ENCODE measurements around the gene OR10H1.
"Not testable (repeated sequence)": the region's sequence is repeated elsewhere in the genome, so short reads cannot be mapped to it uniquely, and the experiment has no call there.

The OR10H1 gene

GRCh38 chr19:15837221-15837731 lies 21.8 kb upstream of the OR10H1 start:
- CTCF ChIA-PET, result no interaction called here
- POLR2A ChIA-PET, result no interaction called here

DNA sequence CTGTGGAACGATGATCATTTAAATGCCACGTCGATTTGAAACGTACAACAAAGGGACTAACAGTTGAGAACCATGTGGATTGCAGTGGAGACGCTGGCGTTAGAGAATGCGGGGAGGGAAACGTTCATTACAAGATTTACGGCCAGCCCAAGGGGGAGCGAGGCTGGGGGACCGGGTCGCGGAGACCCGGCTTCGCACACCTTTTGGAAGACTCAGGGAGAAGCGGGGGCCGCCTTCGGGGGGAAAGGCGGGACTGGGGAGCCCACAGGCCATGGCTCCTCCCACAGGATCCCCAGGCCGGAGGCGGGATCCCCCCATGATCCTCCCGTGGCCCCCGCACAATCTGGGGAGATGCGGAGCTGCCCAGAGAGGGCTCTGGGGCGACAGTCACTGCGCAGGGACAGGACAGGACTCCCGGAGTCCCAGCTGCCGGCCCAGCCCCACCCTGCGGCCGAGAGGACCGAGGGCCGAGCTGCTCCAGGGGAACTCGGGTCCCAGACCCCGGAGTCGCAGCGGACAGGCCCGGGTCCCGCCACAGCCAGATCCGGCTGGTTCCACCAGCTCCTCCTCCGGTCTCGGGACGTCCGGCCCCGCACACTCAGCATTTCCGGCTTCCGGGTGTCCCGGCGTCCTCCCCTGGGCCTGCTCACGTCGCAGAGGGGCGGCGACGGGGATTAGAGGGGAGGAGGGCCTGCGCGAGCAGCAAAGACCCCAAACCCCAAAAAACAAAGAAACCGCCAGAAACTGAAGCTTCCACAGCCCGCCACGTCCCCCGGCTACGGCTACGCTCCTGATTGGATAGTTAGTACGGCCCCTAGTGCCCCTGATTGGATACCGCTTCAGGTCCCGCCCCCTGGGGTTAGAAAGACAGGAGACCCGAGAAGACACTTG lies 21.1 kb upstream of the OR10H1 start:
- CTCF ChIA-PET, result no interaction called here
- DNase-seq (ENCODE audit: extremely low spot score), result peak; percentile 94
- TF ChIP-seq, protein P1, sequence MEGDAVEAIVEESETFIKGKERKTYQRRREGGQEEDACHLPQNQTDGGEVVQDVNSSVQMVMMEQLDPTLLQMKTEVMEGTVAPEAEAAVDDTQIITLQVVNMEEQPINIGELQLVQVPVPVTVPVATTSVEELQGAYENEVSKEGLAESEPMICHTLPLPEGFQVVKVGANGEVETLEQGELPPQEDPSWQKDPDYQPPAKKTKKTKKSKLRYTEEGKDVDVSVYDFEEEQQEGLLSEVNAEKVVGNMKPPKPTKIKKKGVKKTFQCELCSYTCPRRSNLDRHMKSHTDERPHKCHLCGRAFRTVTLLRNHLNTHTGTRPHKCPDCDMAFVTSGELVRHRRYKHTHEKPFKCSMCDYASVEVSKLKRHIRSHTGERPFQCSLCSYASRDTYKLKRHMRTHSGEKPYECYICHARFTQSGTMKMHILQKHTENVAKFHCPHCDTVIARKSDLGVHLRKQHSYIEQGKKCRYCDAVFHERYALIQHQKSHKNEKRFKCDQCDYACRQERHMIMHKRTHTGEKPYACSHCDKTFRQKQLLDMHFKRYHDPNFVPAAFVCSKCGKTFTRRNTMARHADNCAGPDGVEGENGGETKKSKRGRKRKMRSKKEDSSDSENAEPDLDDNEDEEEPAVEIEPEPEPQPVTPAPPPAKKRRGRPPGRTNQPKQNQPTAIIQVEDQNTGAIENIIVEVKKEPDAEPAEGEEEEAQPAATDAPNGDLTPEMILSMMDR (IDR thresholded peaks at IDR 0.05; ENCODE audit: control extremely low read depth, extremely low read depth, low read depth, missing control alignments), result no peak
- POLR2A ChIA-PET, result no interaction called here

More at GRCh38 chr19:15837221-15837731, 21.8 kb upstream of the OR10H1 start:
- TF ChIP-seq, protein P1 (IDR thresholded peaks at IDR 0.05; ENCODE audit: control extremely low read depth, extremely low read depth, low read depth, missing control alignments), result no peak
- no peak for DNase-seq (ENCODE audit: extremely low spot score)

DNA sequence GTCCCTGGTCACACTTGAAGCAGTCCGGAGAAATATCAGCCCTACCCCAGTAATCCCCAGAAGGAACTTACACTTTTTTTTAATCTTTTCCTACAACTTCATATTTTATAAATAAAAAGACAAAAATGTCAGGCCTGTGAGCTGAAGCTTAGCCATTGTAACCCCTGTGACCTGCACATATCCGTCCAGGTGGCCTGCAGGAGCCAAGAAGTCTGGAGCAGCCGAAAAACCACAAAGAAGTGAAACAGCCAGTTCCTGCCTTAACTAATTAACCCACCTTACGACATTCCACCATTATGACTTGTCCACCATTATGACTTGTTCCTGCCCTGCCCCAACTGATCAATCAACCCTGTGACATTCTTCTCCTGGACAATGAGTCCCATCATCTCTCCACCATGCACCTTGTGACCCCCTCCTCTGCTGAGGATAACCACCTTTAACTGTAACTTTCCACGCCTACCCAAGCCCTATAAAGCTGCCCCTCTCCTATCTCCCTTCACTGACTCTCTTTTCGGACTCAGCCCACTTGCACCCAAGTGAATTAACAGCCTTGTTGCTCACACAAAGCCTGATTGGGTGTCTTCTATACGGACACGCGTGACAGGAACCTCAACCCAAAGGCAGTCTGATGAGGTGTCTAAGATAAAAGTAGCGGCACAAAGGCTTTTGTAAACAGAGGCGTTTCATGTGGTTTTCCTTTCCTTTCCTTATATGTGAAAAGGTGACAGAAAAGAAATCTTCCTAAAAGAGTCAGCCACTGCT lies 20.3 kb upstream of the OR10H1 start:
- POLR2A ChIA-PET; DNase-seq (ENCODE audit: extremely low spot score): not testable (repeated sequence)
- CTCF ChIA-PET, result interaction anchor here (0.8 kb wide), 1 partner anchor 16 kb away, joined by 4 read pairs; no protein-coding TSS in a partner anchor

DNA sequence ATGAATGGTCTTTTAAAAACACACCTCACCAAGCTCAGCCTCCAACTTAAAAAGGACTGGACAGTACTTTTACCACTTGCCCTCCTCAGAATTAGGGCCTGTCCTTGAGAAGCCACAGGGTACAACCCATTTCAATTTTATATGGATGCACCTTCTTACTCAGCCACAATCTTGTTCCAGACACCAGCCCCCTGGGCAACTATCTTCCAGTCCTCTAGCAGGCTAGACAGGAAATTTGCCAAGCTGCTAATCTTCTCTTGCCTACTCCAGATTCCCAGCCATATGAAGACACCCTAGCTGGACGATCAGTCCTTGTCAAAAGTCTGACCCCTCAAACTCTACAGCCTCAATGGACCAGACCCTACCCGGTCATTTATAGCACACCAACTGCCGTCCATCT lies 18.8 kb upstream of the OR10H1 start:
- POLR2A ChIA-PET, CTCF ChIA-PET: not testable (repeated sequence)

DNA sequence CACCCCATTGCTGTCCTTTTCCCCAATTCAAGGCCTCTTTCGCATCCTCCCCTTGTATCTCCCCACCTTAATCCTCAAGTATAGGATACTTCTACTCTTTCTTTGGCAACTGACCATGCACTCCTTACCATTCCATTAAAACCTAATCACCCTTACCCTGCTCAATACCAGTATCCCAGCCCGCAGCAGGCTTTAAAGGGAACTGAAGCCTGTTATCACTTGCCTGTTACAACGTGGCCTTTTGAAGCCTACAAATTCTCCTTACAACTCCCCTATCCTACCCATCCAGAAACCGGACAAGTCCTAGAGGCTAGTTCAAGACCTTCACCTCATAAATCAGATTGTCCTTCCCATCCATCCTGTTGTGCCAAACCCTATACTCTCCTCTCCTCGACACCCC lies 16.2 kb upstream of the OR10H1 start:
- POLR2A ChIA-PET, result no interaction called here
- TF ChIP-seq, protein P1 (IDR thresholded peaks at IDR 0.05; ENCODE audit: control extremely low read depth, extremely low read depth, low read depth, missing control alignments), result no peak
- CTCF ChIA-PET, result no interaction called here
- no peak for DNase-seq (ENCODE audit: extremely low spot score)

More for the DNA sequence above, 18.8 kb upstream of the OR10H1 start:
- DNase-seq (ENCODE audit: extremely low spot score), result not testable (repeated sequence)

- TF ChIP-seq, protein P1 (IDR thresholded peaks at IDR 0.05; ENCODE audit: control extremely low read depth, extremely low read depth, low read depth, missing control alignments), result no peak
- DNase-seq (ENCODE audit: extremely low spot score), result no peak
- ChIA-PET CTCF (no interaction called here), POLR2A (no interaction called here)
Measured at GRCh38 chr19:15829786-15830185, 14.3 kb upstream of the OR10H1 start.

- TF ChIP-seq, protein P1 (IDR thresholded peaks at IDR 0.05; ENCODE audit: control extremely low read depth, extremely low read depth, low read depth, missing control alignments), result no peak
- ChIA-PET POLR2A (no interaction called here), CTCF (no interaction called here)
- DNase-seq (ENCODE audit: extremely low spot score), result no peak
Measured at GRCh38 chr19:15829306-15829698, 13.8 kb upstream of the OR10H1 start.

DNA sequence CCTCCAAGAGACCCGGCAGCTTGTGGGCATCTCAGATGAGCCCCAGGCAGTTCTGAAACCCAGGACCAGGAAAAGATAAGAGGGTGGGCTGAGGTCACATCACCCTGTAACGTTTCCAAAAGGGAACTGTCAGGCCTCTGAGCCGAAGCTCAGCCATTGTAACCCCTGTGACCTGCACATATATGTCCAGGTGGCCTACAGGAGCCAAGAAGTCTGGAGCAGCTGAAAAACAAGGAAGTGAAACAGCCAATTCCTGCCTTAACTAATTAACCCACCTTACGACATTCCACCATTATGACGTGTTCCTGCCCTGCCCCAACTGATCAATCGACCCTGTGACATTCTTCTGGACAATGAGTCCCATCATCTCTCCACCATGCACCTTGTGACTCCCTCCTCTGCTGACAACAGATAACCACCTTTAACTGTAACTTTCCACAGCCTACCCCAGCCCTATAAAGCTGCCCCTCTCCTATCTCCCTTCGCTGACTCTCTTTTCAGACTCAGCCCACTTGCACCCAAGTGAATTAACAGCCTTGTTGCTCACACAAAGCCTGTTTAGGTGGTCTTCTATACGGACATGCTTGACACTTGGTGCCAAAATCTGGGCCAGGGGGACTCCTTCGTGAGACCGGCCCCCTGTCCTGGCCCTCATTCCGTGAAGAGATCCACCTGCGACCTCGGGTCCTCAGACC lies 13.3 kb upstream of the OR10H1 start:
- POLR2A ChIA-PET; DNase-seq (ENCODE audit: extremely low spot score); CTCF ChIA-PET: not testable (repeated sequence)

Data from GM10248 (cell line).